Stimulated activated CD8-positive, alpha-beta memory T cell treated with anti-CD3 and anti-CD28 coated beads, Interleukin-12 subunit alpha, Interleukin-12 subunit beta, amount 100 ng/mL, for 24 hours (primary cell): Measurements from ENCODE around the gene RAB3C.

Source experiments
- DNase-seq: peaks from one replicate; pipeline ENCODE4 v3.0.0-alpha.2; 2020; ENCODE audit errors: extremely low read depth

Gene RAB3C

DNA sequence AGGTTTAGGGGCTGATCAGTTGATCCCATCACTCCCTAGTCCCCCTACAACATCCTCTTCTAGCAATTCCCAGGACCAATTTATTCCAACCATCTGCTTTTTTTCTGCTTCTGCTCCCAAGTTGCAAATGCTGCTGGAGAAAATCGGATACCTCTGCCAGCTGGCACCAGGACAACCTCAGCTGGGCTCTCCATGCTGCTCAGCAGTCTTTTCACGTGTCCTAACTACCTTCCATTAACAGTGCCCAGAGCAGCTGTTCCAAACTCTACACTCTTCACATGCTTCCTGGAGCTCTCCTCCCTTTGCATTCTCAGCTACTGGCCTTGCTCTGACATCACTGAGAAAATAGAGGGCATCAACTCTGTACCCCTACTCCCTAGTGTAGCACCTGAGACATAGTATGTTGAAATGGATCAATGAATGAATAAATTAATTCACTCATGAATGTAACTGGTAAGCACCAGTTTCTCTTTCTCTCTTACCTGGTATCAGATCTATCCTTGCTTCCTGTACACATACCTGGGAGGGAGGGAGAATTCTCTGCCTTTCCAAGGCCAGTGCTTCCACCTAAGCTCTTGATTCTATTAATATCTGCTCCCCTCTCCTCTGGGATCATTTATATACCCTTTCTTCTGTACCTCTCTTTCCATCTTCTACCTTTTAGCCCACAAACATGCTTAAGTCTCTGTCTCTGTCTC lies 191.0 kb downstream of the RAB3C start:
- DNase-seq = no peak

DNA sequence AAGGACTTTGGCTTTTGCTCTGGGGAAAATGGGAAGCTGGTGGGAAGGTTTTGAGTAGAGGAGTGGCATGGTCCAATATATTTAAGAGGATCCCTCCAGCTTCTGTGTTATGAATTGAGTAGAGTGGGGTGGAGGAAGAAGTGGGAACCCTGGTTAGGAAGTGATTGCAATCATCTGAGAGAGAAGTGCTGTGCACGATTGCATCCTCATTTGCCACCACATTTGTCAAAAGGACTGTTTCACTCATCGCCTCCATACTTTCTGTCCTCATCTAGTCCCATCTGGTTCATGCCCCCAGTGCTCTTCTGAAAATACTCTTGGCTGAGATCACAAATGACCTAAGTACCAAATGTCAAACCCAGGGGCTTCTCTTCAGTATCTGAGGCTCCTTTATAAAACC lies 192.1 kb downstream of the RAB3C start:
- DNase-seq = no peak

- no peak for DNase-seq
Measured at GRCh38 chr5:58775701-58776262, 192.9 kb downstream of the RAB3C start.

DNA sequence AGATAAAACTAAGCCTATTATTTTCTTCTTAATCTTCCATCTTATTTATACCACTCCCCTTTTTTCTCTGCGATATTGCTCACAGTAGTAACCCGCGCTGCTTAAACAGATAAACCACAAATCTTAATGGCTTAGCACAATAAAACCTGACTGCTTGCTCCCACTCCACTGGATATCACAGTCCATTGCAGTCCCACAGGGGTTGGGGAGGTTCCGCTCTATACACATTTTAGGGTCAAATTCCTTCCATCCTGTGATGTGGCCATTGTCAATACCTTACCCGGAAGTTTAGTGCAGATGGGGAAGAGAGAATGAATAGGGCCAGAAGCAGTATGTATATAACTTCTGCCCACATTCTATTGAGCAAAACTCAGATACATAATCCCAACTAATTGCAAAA lies 193.7 kb downstream of the RAB3C start:
- no peak for DNase-seq

- no peak for DNase-seq
Measured at GRCh38 chr5:58778888-58779287, 196.0 kb downstream of the RAB3C start.

- no peak for DNase-seq
Measured at GRCh38 chr5:58786035-58786434, 203.2 kb downstream of the RAB3C start.

- no peak for DNase-seq
Measured at GRCh38 chr5:58786711-58787303, 203.9 kb downstream of the RAB3C start.

GRCh38 chr5:58787987-58788386 lies 205.1 kb downstream of the RAB3C start:
- DNase-seq = no peak

DNA sequence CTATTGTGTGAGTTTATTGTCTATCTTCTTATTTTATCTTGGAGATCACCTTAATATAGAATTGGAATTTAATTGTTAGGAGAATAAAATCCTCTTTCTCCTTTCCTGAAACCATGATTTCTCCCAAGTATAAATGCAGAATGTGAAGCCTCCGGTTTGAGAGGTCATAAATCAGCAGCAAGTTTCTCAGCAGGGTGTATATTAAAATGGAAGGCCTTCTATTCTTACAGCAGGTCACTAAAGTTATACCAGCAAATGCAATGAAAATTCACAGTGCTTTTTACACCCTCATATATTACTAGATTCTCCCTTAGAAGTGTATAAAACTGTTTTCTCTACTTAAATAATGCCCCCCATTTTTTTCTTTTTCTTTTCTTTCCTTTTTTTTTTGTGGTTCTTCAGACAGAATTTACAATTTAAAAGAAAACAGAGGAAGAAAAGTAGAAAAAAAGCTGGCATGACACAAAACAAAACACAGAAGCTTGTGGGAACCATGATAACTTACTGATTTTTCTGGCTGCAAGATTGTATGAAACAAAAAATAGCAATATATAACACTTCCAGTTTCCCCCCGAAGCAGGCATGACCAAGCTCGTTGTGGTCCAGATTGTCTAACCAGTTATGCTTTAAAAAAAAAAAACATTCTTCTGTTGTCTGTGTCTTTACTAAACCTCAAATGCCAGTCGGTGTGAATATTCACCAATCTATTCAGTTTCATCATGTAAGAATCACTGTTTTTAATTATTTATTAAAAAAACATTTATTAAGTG lies 211.2 kb downstream of the RAB3C start:
- no peak for DNase-seq

GRCh38 chr5:58794875-58795274 lies 212.0 kb downstream of the RAB3C start:
- no peak for DNase-seq

- DNase-seq = no peak
Measured at GRCh38 chr5:58795327-58795726, 212.5 kb downstream of the RAB3C start.

GRCh38 chr5:58797021-58797420 lies 214.1 kb downstream of the RAB3C start:
- no peak for DNase-seq

- DNase-seq = no peak
Measured at GRCh38 chr5:58800356-58800755, 217.5 kb downstream of the RAB3C start.

DNA sequence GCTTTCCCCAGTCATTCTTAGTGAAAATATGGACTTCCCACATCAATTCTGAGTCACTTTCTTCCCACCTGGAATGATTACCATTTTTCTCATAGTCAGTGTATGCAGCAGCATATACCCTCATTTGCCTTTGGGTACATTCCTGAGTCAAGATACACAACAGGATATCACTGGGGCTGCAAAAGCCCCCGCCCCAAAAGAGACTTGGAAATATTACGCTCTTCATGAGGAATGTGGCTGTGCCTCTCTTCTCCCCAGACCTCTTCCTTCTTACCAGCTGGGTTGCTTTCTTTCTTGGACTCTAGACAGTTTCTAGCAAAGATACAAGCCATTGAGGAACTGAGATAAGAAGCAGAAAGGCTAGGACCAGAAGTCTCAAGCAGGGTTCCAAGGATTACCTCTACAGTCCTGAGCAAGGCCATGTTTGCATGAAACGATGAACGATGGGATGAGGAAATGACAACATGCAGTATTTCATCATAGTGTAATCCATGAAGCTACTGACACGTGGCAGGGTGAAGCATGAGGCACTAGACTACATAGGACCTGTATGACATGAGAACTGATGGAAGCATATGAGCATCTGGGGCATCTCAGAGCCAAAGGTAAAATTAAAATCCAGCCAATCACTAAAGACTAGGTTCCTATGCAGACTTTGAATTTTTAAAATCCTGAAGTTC lies 218.1 kb downstream of the RAB3C start:
- DNase-seq = no peak

- DNase-seq = no peak
Measured at GRCh38 chr5:58803056-58803455, 220.2 kb downstream of the RAB3C start.

- DNase-seq = no peak
Measured at GRCh38 chr5:58804291-58804690, 221.4 kb downstream of the RAB3C start.

DNA sequence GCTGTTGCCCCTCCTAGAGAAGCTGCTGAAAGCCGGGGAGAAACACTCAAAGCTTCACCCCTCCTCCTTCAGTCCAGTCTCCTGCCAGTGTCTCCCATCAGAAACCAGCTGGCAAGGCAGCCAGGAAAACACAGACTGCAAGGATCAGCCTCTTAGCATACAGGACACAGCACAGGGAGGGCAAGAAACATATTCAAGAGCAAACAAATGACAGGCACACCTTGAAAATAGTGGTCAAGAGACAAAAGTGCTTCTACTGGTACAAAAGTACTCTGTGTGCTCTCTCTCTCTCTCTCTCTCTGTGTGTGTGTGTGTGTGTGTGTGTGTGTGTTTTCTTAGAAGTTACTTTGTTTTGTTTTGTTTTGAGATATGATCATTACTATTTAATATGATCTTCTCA lies 227.2 kb downstream of the RAB3C start:
- no peak for DNase-seq

DNA sequence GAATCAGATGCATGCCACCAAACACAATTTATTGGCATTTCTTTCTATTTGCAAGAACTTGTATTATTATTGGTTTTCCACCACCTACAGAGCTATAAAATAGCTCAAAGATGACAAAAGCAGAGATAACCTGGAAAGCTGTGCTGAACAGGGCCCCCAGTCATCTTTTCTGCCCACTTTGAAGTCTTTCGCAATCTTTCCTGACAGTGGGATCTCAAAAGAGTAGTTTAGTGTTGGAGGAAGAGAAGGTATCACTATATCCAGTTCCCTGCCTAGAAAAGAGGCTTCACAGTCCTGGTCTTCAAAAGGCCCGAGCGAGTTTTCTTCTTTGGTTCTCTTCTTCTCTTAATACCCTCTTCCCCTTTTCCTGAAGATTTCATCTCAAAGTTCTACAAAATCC lies 231.0 kb downstream of the RAB3C start:
- DNase-seq = no peak

- no peak for DNase-seq
Measured at GRCh38 chr5:58816181-58816731, 233.4 kb downstream of the RAB3C start.

DNA sequence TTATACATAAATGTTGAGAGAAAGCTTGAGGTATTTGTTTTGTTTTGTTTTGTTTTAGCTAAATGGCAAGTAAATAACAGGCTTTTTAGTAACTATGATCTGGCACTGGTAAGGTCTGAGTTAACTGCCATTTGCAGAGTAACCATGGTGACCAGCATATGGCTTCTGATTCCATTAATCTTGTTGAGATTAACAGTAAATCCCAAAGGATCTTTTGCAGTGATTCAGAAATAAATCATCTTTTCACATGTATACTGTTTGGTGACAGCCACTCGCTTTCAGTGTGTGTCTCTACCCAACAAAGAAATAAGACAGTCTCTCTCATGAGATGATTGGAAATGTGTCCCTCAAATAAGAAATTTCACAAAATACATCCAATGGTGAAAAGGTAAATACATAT lies 235.6 kb downstream of the RAB3C start:
- DNase-seq = no peak

DNA sequence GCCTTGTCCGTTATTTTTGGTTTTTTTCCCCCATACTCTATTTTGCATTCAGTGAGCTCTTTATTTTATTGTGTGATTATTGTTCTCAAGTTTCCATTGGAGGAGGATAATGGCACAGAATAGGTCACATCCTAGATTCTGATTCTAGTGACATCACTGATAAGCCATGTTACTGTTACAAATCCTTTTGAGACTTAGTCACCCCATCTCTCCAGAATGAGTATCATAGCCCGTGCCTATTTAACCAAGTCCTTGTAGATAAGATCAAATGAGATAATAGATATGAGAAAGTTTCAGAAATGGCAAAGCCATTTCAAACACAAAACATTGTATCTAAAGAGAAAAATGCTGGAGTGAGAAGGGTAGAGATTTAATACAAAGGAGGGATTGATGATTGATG lies 242.6 kb downstream of the RAB3C start:
- no peak for DNase-seq

- no peak for DNase-seq
Measured at GRCh38 chr5:58825899-58826298, 243.0 kb downstream of the RAB3C start.
